ENCODE data around the gene EOGT.

- no peak for TF ChIP-seq RAD21 (IDR thresholded peaks at IDR 0.05; ENCODE audit: insufficient read depth, low read depth, low read length)
- TF ChIP-seq MLLT1 (IDR thresholded peaks at IDR 0.05), result no peak
- no peak for TF ChIP-seq POLR2A (IDR thresholded peaks at IDR 0.05; ENCODE audit: low read depth, low read length)
- no peak for TF ChIP-seq LARP7 (IDR thresholded peaks at IDR 0.05)
Measured at GRCh38 chr3:69032142-69032541, 18.7 kb upstream of the EOGT start.

Data from GM12878 (cell line).